SJCRH30 (cell line): Measurements from ENCODE around the gene DNMT3A. TPM values are rescaled to one million over a fixed set of nuclear protein-coding genes. Genes with fewer than 3 reads are reported as not detected.
A peak's percentile ranks its signal among the peaks of the same experiment; 100 is the strongest.

Experiments used
- DNase-seq, 2 experiments: peaks; one replicate each; pipeline ENCODE4 v3.0.0-alpha.2; 2015 to 2020
- H3K27ac ChIP-seq: fragments of 250-450 bp; sonication (Bioruptor Pico); 2 replicates; pipeline ENCODE4 v1.5.1; 2020; ENCODE audit warnings: mild to moderate bottlenecking, moderate library complexity
- H3K27me3 ChIP-seq: fragments of 250-450 bp; sonication (Bioruptor Pico); 2 replicates; pipeline ENCODE4 v1.5.1; 2020; ENCODE audit warnings: mild to moderate bottlenecking, moderate library complexity
- H3K36me3 ChIP-seq: fragments of 250-450 bp; sonication (Bioruptor Pico); 2 replicates; pipeline ENCODE4 v1.5.1; 2020; ENCODE audit warnings: mild to moderate bottlenecking, moderate library complexity
- H3K4me1 ChIP-seq: fragments of 250-450 bp; sonication (Bioruptor Pico); 2 replicates; pipeline ENCODE4 v1.5.1; 2020; ENCODE audit warnings: mild to moderate bottlenecking, moderate library complexity
- H3K4me3 ChIP-seq: fragments of 250-450 bp; sonication (Bioruptor Pico); 2 replicates; pipeline ENCODE4 v1.5.1; 2020; ENCODE audit warnings: mild to moderate bottlenecking, moderate library complexity
- H3K9me3 ChIP-seq: fragments of 250-450 bp; sonication (Bioruptor Pico); replicated peaks from 2 replicates; pipeline ENCODE4 v1.5.1; 2020; ENCODE audit warnings: mild to moderate bottlenecking, moderate library complexity
- total RNA-seq: library from RNA; depleted of rRNA; stranded (reverse); fragments of >200 nt; shearing (Covaris generic); gene quantifications from 2 replicates; pipeline ENCODE4 v1.2.3, GENCODE V29; 2014

Gene DNMT3A
- total RNA-seq, 1 experiment from 2014 or later = 32.8 TPM

GRCh38 chr2:25314514-25315315, 27.0 kb downstream of the DNMT3A start:
- Histone ChIP-seq H3K9me3 (no peaks in the 10 kb centered on the region), H3K27me3 (no peaks in the 10 kb centered on the region), H3K27ac (no peak overlapping the region), H3K4me1 (peaks cover 22% of the 10 kb centered on the region), H3K4me3 (no peak overlapping the region), H3K36me3 (peaks cover 9% of the 10 kb centered on the region; the same call in 1 of the 2 replicates)
- DNase-seq = peak; percentile 49 to 64

- peaks cover 22% of the 10 kb centered on the region for H3K4me1 ChIP-seq
- no peak for DNase-seq
- H3K36me3 ChIP-seq = peaks cover 11% of the 10 kb centered on the region; the same call in 1 of the 2 replicates
- H3K27me3 ChIP-seq = no peaks in the 10 kb centered on the region
- H3K4me3 ChIP-seq = no peak overlapping the region
- no peaks in the 10 kb centered on the region for H3K9me3 ChIP-seq
- no peak overlapping the region for H3K27ac ChIP-seq
These were observed 27.8 kb downstream of the DNMT3A start for GRCh38 chr2:25313711-25314513.

GRCh38 chr2:25312958-25313710, 28.6 kb downstream of the DNMT3A start:
- DNase-seq = no peak
- Histone ChIP-seq H3K36me3 (peaks cover 11% of the 10 kb centered on the region; the same call in 1 of the 2 replicates), H3K9me3 (no peaks in the 10 kb centered on the region), H3K4me3 (no peak overlapping the region), H3K27me3 (no peaks in the 10 kb centered on the region), H3K27ac (no peak overlapping the region), H3K4me1 (peaks cover 22% of the 10 kb centered on the region)

GRCh38 chr2:25311865-25312575, 29.7 kb downstream of the DNMT3A start:
- Histone ChIP-seq H3K4me1 (peaks cover 23% of the 10 kb centered on the region), H3K36me3 (peaks cover 9% of the 10 kb centered on the region; the same call in 1 of the 2 replicates), H3K9me3 (no peaks in the 10 kb centered on the region), H3K4me3 (no peak overlapping the region), H3K27me3 (no peaks in the 10 kb centered on the region), H3K27ac (peak overlapping the region; percentile 24)
- DNase-seq = peak; percentile 54 to 75

GRCh38 chr2:25310965-25311864, 30.5 kb downstream of the DNMT3A start:
- peaks cover 28% of the 10 kb centered on the region for H3K4me1 ChIP-seq
- H3K36me3 ChIP-seq = peaks cover 9% of the 10 kb centered on the region; the same call in 1 of the 2 replicates
- no peaks in the 10 kb centered on the region for H3K9me3 ChIP-seq
- H3K4me3 ChIP-seq = no peak overlapping the region
- peak overlapping the region; percentile 24 for H3K27ac ChIP-seq
- no peak for DNase-seq
- no peaks in the 10 kb centered on the region for H3K27me3 ChIP-seq

GRCh38 chr2:25310709-25310964, 31.1 kb downstream of the DNMT3A start:
- no peaks in the 10 kb centered on the region for H3K9me3 ChIP-seq
- no peak overlapping the region for H3K27ac ChIP-seq

GRCh38 chr2:25309402-25309801, 32.3 kb downstream of the DNMT3A start:
- Histone ChIP-seq H3K27me3 (no peaks in the 10 kb centered on the region), H3K27ac (no peak overlapping the region), H3K4me3 (no peak overlapping the region), H3K4me1 (peaks cover 43% of the 10 kb centered on the region), H3K9me3 (no peaks in the 10 kb centered on the region), H3K36me3 (peaks cover 9% of the 10 kb centered on the region; the same call in 1 of the 2 replicates)
- peak; percentile 82 to 90 for DNase-seq

More at GRCh38 chr2:25310709-25310964, 31.1 kb downstream of the DNMT3A start:
- Histone ChIP-seq H3K27me3 (no peaks in the 10 kb centered on the region), H3K4me3 (no peak overlapping the region), H3K4me1 (peaks cover 34% of the 10 kb centered on the region), H3K36me3 (peaks cover 9% of the 10 kb centered on the region; the same call in 1 of the 2 replicates)
- no peak for DNase-seq

- H3K27me3 ChIP-seq = no peaks in the 10 kb centered on the region
- H3K27ac ChIP-seq = no peak overlapping the region
- no peaks in the 10 kb centered on the region for H3K9me3 ChIP-seq
- no peak overlapping the region for H3K4me3 ChIP-seq
- DNase-seq = no peak
- peaks cover 9% of the 10 kb centered on the region; the same call in 1 of the 2 replicates for H3K36me3 ChIP-seq
- H3K4me1 ChIP-seq = peaks cover 51% of the 10 kb centered on the region
These were observed 33.1 kb downstream of the DNMT3A start for GRCh38 chr2:25308599-25308998.

GRCh38 chr2:25307949-25308557, 33.7 kb downstream of the DNMT3A start:
- DNase-seq = no peak
- Histone ChIP-seq H3K4me3 (no peak overlapping the region), H3K27me3 (no peaks in the 10 kb centered on the region), H3K9me3 (no peaks in the 10 kb centered on the region), H3K27ac (no peak overlapping the region), H3K4me1 (peaks cover 56% of the 10 kb centered on the region), H3K36me3 (peaks cover 8% of the 10 kb centered on the region; the same call in 1 of the 2 replicates)

GRCh38 chr2:25306777-25307368, 34.9 kb downstream of the DNMT3A start:
- DNase-seq = no peak
- no peak overlapping the region for H3K27ac ChIP-seq
- no peak overlapping the region for H3K4me3 ChIP-seq
- H3K4me1 ChIP-seq = peaks cover 62% of the 10 kb centered on the region
- no peaks in the 10 kb centered on the region for H3K27me3 ChIP-seq
- H3K36me3 ChIP-seq = peaks cover 9% of the 10 kb centered on the region; the same call in 1 of the 2 replicates
- no peaks in the 10 kb centered on the region for H3K9me3 ChIP-seq

GRCh38 chr2:25305775-25306174, 36.0 kb downstream of the DNMT3A start:
- Histone ChIP-seq H3K4me1 (peaks cover 65% of the 10 kb centered on the region), H3K27ac (peak overlapping the region; percentile 9; the same call in 1 of the 2 replicates), H3K27me3 (no peaks in the 10 kb centered on the region), H3K36me3 (peaks cover 9% of the 10 kb centered on the region; the same call in 1 of the 2 replicates), H3K9me3 (no peaks in the 10 kb centered on the region), H3K4me3 (no peak overlapping the region)
- DNase-seq = peak; percentile 51 to 57

GRCh38 chr2:25304826-25305596, 36.7 kb downstream of the DNMT3A start:
- Histone ChIP-seq H3K4me1 (peaks cover 61% of the 10 kb centered on the region), H3K36me3 (peaks cover 9% of the 10 kb centered on the region; the same call in 1 of the 2 replicates), H3K27me3 (no peaks in the 10 kb centered on the region), H3K27ac (peak overlapping the region; percentile 77), H3K4me3 (no peak overlapping the region), H3K9me3 (no peaks in the 10 kb centered on the region)
- no peak for DNase-seq
